Measurements from ENCODE around the gene GPBP1L1.
"Not testable (repeated sequence)": the region's sequence is repeated elsewhere in the genome, so short reads cannot be mapped to it uniquely, and the experiment has no call there.

Gene GPBP1L1

GRCh38 chr1:45607404-45608074 lies 78.8 kb downstream of the GPBP1L1 start:
- Mint-ChIP-seq H3K4me3 (no peak overlapping the region), H3K27ac (peak overlapping the region; percentile 56), H3K36me3 (peaks cover 67% of the 10 kb centered on the region), H3K9me3 (no peaks in the 10 kb centered on the region), H3K27me3 (no peaks in the 10 kb centered on the region), H3K4me1 (peaks cover 25% of the 10 kb centered on the region)
- no peak for ATAC-seq

DNA sequence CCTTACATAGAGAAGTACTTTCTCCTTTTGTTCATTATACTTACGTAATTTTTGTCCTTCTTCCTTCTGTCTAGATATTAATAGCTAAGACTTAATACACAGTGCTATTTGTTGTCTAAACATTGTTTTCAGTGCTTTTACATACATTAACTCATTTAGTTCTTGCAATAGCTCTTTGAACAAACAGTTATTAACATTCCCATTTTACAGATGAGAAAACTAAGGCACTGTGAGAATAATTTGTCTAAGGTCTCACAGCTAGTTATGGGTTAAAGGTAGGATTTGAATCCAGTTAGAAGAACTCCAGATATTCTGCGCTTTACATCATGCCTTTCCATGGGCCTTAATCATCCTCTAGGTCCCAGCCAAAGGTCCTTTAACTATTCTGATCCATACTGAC lies 82.1 kb downstream of the GPBP1L1 start:
- H3K27ac Mint-ChIP-seq: no peak overlapping the region
- H3K36me3 Mint-ChIP-seq: peaks cover 66% of the 10 kb centered on the region
- H3K4me1 Mint-ChIP-seq: peaks cover 42% of the 10 kb centered on the region
- H3K9me3 Mint-ChIP-seq: no peaks in the 10 kb centered on the region
- H3K4me3 Mint-ChIP-seq: no peak overlapping the region
- ATAC-seq: no peak
- no peaks in the 10 kb centered on the region for H3K27me3 Mint-ChIP-seq

DNA sequence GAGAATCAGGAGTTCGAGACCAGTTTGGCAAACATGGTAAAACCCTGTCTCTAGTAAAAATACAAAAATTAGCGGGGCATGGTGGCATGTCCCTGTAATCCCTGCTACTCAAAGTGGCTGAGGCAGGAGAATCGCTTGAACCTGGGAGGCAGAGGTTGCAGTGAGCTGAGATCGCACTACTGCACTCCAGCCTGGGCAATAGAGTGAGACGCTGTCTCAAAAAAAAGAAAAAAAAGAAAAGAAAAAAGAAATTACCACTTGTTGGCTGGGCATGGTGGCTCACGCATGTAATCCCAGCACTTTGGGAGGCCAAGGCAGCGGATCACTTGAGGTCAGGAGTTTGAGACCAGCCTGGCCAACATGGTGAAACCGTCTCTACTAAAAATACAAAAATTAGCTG lies 89.6 kb downstream of the GPBP1L1 start:
- H3K4me3 Mint-ChIP-seq, H3K9me3 Mint-ChIP-seq, ATAC-seq, H3K27me3 Mint-ChIP-seq, H3K27ac Mint-ChIP-seq: not testable (repeated sequence)
- Mint-ChIP-seq H3K4me1 (peaks cover 27% of the 10 kb centered on the region), H3K36me3 (peaks cover 54% of the 10 kb centered on the region)

DNA sequence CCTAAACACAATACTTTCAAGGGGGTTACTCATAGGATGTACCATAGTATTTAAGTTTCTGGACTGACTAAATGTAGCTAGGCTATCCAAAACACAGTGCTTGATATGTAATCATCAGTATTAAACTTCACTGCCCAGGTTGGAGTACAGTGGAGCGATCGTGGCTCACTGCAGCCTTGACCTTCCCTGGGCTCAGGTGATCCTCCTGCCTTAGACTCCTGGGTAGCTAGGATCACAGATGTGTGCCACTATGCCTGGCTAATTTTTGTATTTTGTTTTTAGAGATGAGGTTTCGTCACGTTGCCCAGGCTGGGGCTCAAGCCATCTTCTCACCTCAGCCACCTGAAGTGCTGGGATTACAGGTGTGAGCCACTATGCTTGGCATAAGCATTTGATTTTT lies 91.9 kb downstream of the GPBP1L1 start:
- peaks cover 12% of the 10 kb centered on the region for H3K4me1 Mint-ChIP-seq
- H3K4me3 Mint-ChIP-seq: no peak overlapping the region
- H3K9me3 Mint-ChIP-seq: no peaks in the 10 kb centered on the region
- ATAC-seq: no peak
- no peaks in the 10 kb centered on the region for H3K27me3 Mint-ChIP-seq
- H3K27ac Mint-ChIP-seq: no peak overlapping the region
- peaks cover 45% of the 10 kb centered on the region for H3K36me3 Mint-ChIP-seq

GRCh38 chr1:45589861-45590260 lies 96.5 kb downstream of the GPBP1L1 start:
- no peak overlapping the region for H3K27ac Mint-ChIP-seq
- H3K4me1 Mint-ChIP-seq: peaks cover 40% of the 10 kb centered on the region
- no peak for ATAC-seq
- H3K36me3 Mint-ChIP-seq: peaks cover 12% of the 10 kb centered on the region
- no peak overlapping the region for H3K4me3 Mint-ChIP-seq
- no peaks in the 10 kb centered on the region for H3K9me3 Mint-ChIP-seq
- H3K27me3 Mint-ChIP-seq: no peaks in the 10 kb centered on the region

DNA sequence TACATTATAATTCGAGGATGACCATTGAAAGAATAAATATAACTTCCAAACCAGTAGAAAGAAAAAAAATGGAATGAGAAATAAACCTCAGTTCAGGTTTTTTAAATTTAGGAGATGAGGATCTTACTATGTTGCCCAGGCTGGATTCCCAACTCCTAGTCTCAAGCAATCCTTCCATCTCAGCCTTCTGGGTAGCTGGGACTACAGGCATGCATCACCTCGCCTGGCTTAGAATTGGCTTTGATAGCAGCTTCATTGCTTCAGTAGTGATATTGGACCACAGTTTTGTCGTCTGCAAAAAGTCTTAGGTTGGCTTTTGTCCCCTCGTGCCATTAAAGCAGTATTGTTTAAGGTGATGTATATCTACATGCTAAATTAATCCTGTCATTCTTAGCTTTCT lies 99.6 kb downstream of the GPBP1L1 start:
- no peak for ATAC-seq
- Mint-ChIP-seq H3K9me3 (no peaks in the 10 kb centered on the region), H3K27ac (peak overlapping the region; percentile 96), H3K36me3 (peaks cover 6% of the 10 kb centered on the region), H3K4me1 (peaks cover 56% of the 10 kb centered on the region), H3K4me3 (peak overlapping the region; percentile 98), H3K27me3 (no peaks in the 10 kb centered on the region)

GRCh38 chr1:45585496-45586075 lies 100.7 kb downstream of the GPBP1L1 start:
- no peak for ATAC-seq
- no peaks in the 10 kb centered on the region for H3K36me3 Mint-ChIP-seq
- H3K4me1 Mint-ChIP-seq: peaks cover 56% of the 10 kb centered on the region
- H3K27ac Mint-ChIP-seq: peak overlapping the region; percentile 96
- H3K9me3 Mint-ChIP-seq: no peaks in the 10 kb centered on the region
- peak overlapping the region; percentile 98 for H3K4me3 Mint-ChIP-seq
- no peaks in the 10 kb centered on the region for H3K27me3 Mint-ChIP-seq

DNA sequence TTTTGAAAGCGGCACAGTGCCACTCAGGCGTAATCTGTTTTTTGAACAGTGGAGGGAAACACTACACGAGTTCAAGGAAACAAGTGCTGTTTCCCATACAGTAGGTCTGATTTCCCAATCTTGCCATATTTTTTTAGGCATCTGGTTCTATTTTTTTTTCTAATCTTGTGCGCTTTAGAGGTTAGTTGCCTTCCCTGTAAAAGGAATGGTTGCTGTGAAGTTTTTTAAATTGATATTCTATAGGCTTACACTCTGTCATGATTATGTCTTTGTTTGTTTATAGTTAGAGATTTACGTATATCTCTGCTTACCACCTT lies 101.3 kb downstream of the GPBP1L1 start:
- Mint-ChIP-seq H3K27me3 (no peaks in the 10 kb centered on the region), H3K36me3 (no peaks in the 10 kb centered on the region), H3K9me3 (no peaks in the 10 kb centered on the region), H3K4me3 (peak overlapping the region; percentile 98), H3K27ac (peak overlapping the region; percentile 96), H3K4me1 (peaks cover 56% of the 10 kb centered on the region)
- no peak for ATAC-seq

DNA sequence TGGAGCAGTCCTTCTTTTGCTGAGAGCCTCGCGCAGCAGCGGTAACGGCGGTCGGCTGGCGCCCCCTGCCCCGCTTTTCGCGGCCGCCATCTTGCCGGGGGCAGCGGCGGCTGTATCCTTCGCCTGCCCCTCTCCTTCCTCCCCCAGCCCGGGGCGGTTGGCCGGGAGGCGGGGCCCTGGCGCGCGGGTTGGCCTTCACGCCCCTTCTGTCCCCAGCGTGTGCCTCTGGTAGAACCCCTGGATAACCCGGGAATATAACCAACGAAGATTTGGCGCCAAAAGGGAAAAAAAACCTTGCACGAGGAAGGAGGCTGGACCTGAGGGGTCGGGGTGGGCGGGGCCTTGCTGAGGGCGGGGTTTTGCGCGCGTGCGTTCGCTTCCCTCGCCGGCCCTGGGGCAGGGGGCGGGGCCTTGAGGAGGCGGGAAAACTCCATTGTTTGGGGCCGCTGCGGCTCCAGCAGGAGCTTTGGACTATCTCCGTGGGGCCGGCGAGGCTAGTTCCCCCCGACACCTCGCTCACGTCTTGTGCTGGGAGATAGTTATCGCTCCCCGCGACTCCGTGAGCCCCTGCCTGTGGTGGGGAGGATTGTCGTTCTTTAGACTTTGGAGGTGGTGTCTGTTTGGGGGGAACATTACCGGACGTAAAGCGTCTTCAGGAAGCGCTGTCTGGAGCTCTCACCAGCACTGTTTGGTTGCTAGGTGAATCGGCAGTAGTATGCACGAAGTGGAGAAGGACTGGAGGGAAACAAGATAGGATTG lies 101.8 kb downstream of the GPBP1L1 start:
- Mint-ChIP-seq H3K4me1 (peaks cover 56% of the 10 kb centered on the region), H3K27ac (peak overlapping the region; percentile 96), H3K36me3 (no peaks in the 10 kb centered on the region), H3K9me3 (no peaks in the 10 kb centered on the region), H3K27me3 (no peaks in the 10 kb centered on the region), H3K4me3 (peak overlapping the region; percentile 98)
- ATAC-seq: peak; percentile 62

DNA sequence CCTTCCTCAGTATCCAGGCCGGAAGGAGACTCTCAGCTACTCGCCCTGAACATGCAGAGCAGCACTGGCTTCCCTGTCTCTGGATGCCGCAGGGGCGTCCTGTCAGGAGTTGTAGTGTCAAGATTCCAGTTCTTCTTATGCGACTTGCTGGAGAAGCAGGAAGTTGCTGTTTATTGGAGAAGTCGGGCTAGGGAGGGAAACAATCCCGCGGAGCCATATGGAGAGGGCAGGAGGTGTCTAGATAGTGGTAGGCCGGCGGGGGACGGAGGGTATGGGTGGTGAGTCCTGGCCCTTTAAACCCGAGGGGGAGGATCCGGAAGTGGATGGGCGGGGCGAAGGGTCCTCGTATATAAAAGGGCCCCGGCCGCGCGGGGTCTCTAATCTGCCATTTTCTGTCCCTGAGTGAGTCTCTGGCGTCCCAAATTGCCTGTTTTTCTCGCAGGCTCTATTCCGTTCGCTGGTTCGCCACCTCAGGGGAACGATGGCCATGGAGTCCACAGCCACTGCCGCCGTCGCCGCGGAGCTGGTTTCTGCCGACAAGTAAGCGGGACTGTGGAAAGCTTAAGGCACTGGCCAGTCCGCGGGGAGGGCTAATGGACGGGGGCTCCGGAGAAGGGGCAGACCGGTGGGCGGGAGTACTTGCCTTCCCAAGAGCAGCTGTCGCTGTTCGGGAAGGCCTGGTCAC lies 102.5 kb downstream of the GPBP1L1 start, which contains the start of gene NASP:
Gene NASP (plus strand): TSS at position 376 of the 685 bp plus-strand sequence. CDS start 106 bp downstream, at position 482.
- no peaks in the 10 kb centered on the region for H3K27me3 Mint-ChIP-seq
- ATAC-seq: peak; percentile 85
- peak within 1 kb of the TSS; percentile 96 for H3K27ac Mint-ChIP-seq
- peak within 1 kb of the TSS; percentile 98 for H3K4me3 Mint-ChIP-seq
- no peaks in the 10 kb centered on the region for H3K36me3 Mint-ChIP-seq
- H3K4me1 Mint-ChIP-seq: peaks cover 48% of the 10 kb centered on the region
- H3K9me3 Mint-ChIP-seq: no peaks in the 10 kb centered on the region

DNA sequence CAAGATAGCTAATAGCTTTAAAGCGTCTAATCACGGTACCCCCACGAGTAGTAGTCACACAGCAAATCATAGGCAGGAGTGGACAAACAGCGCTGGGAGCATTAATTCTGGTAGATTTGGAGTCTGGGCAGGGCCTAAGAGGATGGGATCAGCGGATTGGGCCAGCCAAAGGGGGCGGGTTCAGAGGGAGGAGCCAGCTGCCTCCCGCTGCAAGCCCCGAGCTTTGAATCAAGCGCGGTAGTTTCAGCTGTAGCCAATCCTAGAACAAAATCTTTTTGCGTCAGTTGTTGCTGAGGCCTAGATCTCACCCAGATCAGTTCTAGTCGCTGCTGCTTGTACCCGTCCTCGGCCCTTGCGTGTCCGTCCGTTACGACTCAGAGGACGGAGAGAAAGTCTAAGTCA lies 103.1 kb downstream of the GPBP1L1 start:
- Mint-ChIP-seq H3K4me3 (peak overlapping the region; percentile 98), H3K27me3 (no peaks in the 10 kb centered on the region), H3K36me3 (no peaks in the 10 kb centered on the region), H3K27ac (peak overlapping the region; percentile 96), H3K4me1 (peaks cover 45% of the 10 kb centered on the region), H3K9me3 (no peaks in the 10 kb centered on the region)
- ATAC-seq: peak; percentile 94
